HG02763 (cell line): Measurements from ENCODE around the gene FRMD4B.

Experiments
- ATAC-seq: cut with Tn5 transposase; IDR thresholded peaks from one replicate; pipeline ENCODE4 v1.9.1; 2021; ENCODE audit warnings: mild to moderate bottlenecking, moderate library complexity; ENCODE audit not compliant: unreplicated experiment

Gene FRMD4B

GRCh38 chr3:69406163-69406562 is 20.3 kb upstream of the FRMD4B start:
- no peak for ATAC-seq

- ATAC-seq, result no peak
Measured at GRCh38 chr3:69405067-69405466, 19.2 kb upstream of the FRMD4B start.

GRCh38 chr3:69403454-69403853 is 17.6 kb upstream of the FRMD4B start:
- ATAC-seq, result no peak

GRCh38 chr3:69400683-69401082 is 14.8 kb upstream of the FRMD4B start:
- ATAC-seq, result no peak

- no peak for ATAC-seq
Measured at GRCh38 chr3:69392850-69393249, 7.0 kb upstream of the FRMD4B start.

- ATAC-seq, result no peak
Measured at GRCh38 chr3:69392415-69392814, 6.5 kb upstream of the FRMD4B start.

- ATAC-seq, result no peak
Measured at GRCh38 chr3:69391554-69391953, 5.7 kb upstream of the FRMD4B start.

- ATAC-seq, result no peak
Measured at GRCh38 chr3:69390771-69391170, 4.9 kb upstream of the FRMD4B start.

GRCh38 chr3:69389520-69390248 is 3.8 kb upstream of the FRMD4B start:
- no peak for ATAC-seq

GRCh38 chr3:69388241-69388640 is 2.4 kb upstream of the FRMD4B start:
- ATAC-seq, result no peak

- ATAC-seq, result no peak
Measured at GRCh38 chr3:69386556-69387385, 883 bp upstream of the FRMD4B start.

- no peak for ATAC-seq
Measured at GRCh38 chr3:69385123-69385722, 665 bp downstream of the FRMD4B start.

- ATAC-seq, result no peak
Measured at GRCh38 chr3:69384326-69384725, 1.6 kb downstream of the FRMD4B start.

- ATAC-seq, result no peak
Measured at GRCh38 chr3:69379661-69380060, 6.2 kb downstream of the FRMD4B start.

- no peak for ATAC-seq
Measured at GRCh38 chr3:69378112-69378802, 7.6 kb downstream of the FRMD4B start.

GRCh38 chr3:69377262-69377661 is 8.6 kb downstream of the FRMD4B start:
- ATAC-seq, result no peak

- ATAC-seq, result no peak
Measured at GRCh38 chr3:69376731-69377130, 9.2 kb downstream of the FRMD4B start.

GRCh38 chr3:69371816-69372215 is 14.1 kb downstream of the FRMD4B start:
- no peak for ATAC-seq

- ATAC-seq, result no peak
Measured at GRCh38 chr3:69370901-69371301, 15.0 kb downstream of the FRMD4B start.

GRCh38 chr3:69370156-69370883 is 15.6 kb downstream of the FRMD4B start:
- ATAC-seq, result no peak
